Uterus (tissue), 2 donors: ENCODE results near the gene AP1B1.

ENCODE experiments used
- CTCF ChIP-seq, 4 experiments: fragments of 200-600 bp in 2 of 4; fragments of 450-650 bp in 2 of 4; sonication (generic) in 2 of 4; IDR thresholded peaks; one replicate each; pipeline ENCODE4 v1.5.1; 2016 to 2019; ENCODE audit warnings: antibody characterized with exemption in 4 of 4, mild to moderate bottlenecking in 2 of 4, moderate library complexity in 1 of 4
- POLR2A ChIP-seq, 2 donors: fragments of 450-650 bp; IDR thresholded peaks; one replicate each; pipeline ENCODE4 v1.6.1; 2016; ENCODE audit warnings: antibody characterized with exemption in 2 of 2, mild to moderate bottlenecking in 1 of 2, moderate library complexity in 1 of 2

GRCh38 chr22:29353286-29353685 is 35.1 kb downstream of the AP1B1 start:
- TF ChIP-seq CTCF (IDR thresholded peaks at IDR 0.05) (no peak), POLR2A (IDR thresholded peaks at IDR 0.05) (no peak)
